Thyroid gland (tissue), 4 donors: Measurements from ENCODE around the gene MATK. TPM values are rescaled to one million over a fixed set of nuclear protein-coding genes. Genes with fewer than 3 reads are reported as not detected.
A peak's percentile ranks its signal among the peaks of the same experiment; 100 is the strongest.

Source experiments
- DNase-seq, 2 donors: peaks; one replicate each; pipeline ENCODE4 v3.0.0-alpha.2; 2019
- H3K27ac ChIP-seq, 3 donors: fragments of 200-600 bp; sonication (generic); 1 replicate in 2 of 3; 2 replicates in 1 of 3; pipeline ENCODE4 v1.5.1; 2016 to 2019; ENCODE audit warnings: mild to moderate bottlenecking in 1 of 3, moderate library complexity in 1 of 3
- H3K27me3 ChIP-seq: fragments of 200-600 bp; sonication (generic); one replicate; pipeline ENCODE4 v1.5.1; 2019
- H3K36me3 ChIP-seq, 2 donors: fragments of 200-600 bp; sonication (generic); one replicate each; pipeline ENCODE4 v1.5.1; 2016 to 2019
- H3K4me1 ChIP-seq, 2 donors: fragments of 200-600 bp; sonication (generic); one replicate each; pipeline ENCODE4 v1.5.1; 2017 to 2019
- H3K4me3 ChIP-seq, 3 donors: fragments of 200-600 bp; sonication (generic); replicated peaks in 1 of 3; 1 replicate in 2 of 3; 2 replicates in 1 of 3; pipeline ENCODE4 v1.5.1; 2016; ENCODE audit warnings: mild to moderate bottlenecking in 1 of 3
- H3K9me3 ChIP-seq: fragments of 200-600 bp; sonication (generic); one replicate; pipeline ENCODE4 v1.5.1; 2017
- CTCF ChIP-seq, 6 experiments: fragments of 200-600 bp in 3 of 6; fragments of 450-650 bp in 3 of 6; sonication (generic) in 3 of 6; IDR thresholded peaks; one replicate each; pipeline ENCODE4 v1.5.1; 2016 to 2019; ENCODE audit warnings: antibody characterized with exemption in 6 of 6, mild to moderate bottlenecking in 2 of 6, inconsistent platforms in 1 of 6, moderate library complexity in 1 of 6
- POLR2A ChIP-seq, 2 donors: fragments of 450-650 bp; IDR thresholded peaks; one replicate each; pipeline ENCODE4 v1.6.1; 2017; ENCODE audit warnings: antibody characterized with exemption in 2 of 2, mild to moderate bottlenecking in 2 of 2, moderate library complexity in 1 of 2
- WGBS, 2 donors: methylation state at CpG; one replicate each; pipeline ENCODE4 v1.1.5; 2017; 5-methylcytosine and 5-hydroxymethylcytosine counted together
- intact Hi-C: fragments of 100-400 bp; cut with DNase I; formaldehyde crosslinking; loops from one replicate; pipeline ENCODE4 v1.15.1; 2023
- total RNA-seq, 4 donors: library from RNA; depleted of rRNA; stranded (reverse); fragments of >200 nt; gene quantifications; one replicate each; pipeline ENCODE4 v1.2.3, GENCODE V29; 2016

The MATK gene
- 10 to 100 TPM in 1 of 4 donors, 1 to 10 TPM in 2, under 1 TPM in 1; 0.93 to 14.7 (median 2.7) TPM for total RNA-seq

GRCh38 chr19:3785938-3786824 is at the start of gene MATK:
MATK (minus strand) TSS chr19:3786381; CDS start chr19:3785135, 1,246 bp downstream.
- 9 to 40% methylated on average over 6 to 29 of the region's 101 CpGs for WGBS, 2 donors
- Histone ChIP-seq H3K4me3 (peak within 1 kb of the TSS in 1 of 3 donors; percentile 14), H3K9me3 (no peaks in the 10 kb centered on the region), H3K36me3 (no peaks in the 10 kb centered on the region), H3K27me3 (no peaks in the 10 kb centered on the region), H3K4me1 (peaks cover 0 to 6% of the 10 kb centered on the region in 2 donors), H3K27ac (no peak within 1 kb of the TSS)
- TF ChIP-seq CTCF (IDR thresholded peaks at IDR 0.05), result no peak
- TF ChIP-seq POLR2A (IDR thresholded peaks at IDR 0.05), result no peak
- intact Hi-C loops, result no loop called here
- no peak for DNase-seq

DNA sequence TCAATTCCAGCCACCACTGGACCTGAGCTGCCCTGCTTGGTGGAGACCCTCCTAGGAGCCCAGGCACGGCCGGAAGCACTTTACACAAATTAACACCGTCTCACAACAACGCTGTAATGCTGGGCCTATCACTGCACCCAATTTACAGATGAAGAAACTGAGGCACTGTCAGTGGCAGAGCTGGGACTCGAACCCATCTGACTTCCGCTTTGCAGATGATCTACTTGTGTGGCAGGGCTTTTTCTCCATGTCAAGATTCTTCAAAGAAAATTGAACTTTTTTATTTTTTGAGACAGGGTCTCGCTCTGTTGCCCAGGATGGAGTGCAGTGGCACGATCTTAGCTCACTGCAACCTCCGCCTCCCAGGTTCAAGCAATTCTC is 48.9 kb upstream of the MATK start:
- Histone ChIP-seq H3K36me3 (no peaks in the 10 kb centered on the region), H3K4me3 (no peak overlapping the region), H3K27me3 (no peaks in the 10 kb centered on the region), H3K9me3 (no peaks in the 10 kb centered on the region), H3K27ac (no peak overlapping the region), H3K4me1 (no peaks in the 10 kb centered on the region)
- TF ChIP-seq POLR2A (IDR thresholded peaks at IDR 0.05) (no peak), CTCF (IDR thresholded peaks at IDR 0.05) (no peak)
- WGBS, 2 donors, result 77 to 78% methylated on average over 9 of the region's 9 CpGs
- intact Hi-C loops, result no loop called here
- DNase-seq, result no peak

GRCh38 chr19:3834349-3835054 is 48.3 kb upstream of the MATK start:
- TF ChIP-seq CTCF (IDR thresholded peaks at IDR 0.05) (no peak), POLR2A (IDR thresholded peaks at IDR 0.05) (no peak)
- WGBS, 2 donors, result 88 to 89% methylated on average over 29 to 35 of the region's 35 CpGs
- no peaks in the 10 kb centered on the region for H3K4me1 ChIP-seq
- no peaks in the 10 kb centered on the region for H3K36me3 ChIP-seq
- intact Hi-C loops, result no loop called here
- no peaks in the 10 kb centered on the region for H3K27me3 ChIP-seq
- H3K27ac ChIP-seq, result no peak overlapping the region
- no peak for DNase-seq
- H3K9me3 ChIP-seq, result no peaks in the 10 kb centered on the region
- no peak overlapping the region for H3K4me3 ChIP-seq

DNA sequence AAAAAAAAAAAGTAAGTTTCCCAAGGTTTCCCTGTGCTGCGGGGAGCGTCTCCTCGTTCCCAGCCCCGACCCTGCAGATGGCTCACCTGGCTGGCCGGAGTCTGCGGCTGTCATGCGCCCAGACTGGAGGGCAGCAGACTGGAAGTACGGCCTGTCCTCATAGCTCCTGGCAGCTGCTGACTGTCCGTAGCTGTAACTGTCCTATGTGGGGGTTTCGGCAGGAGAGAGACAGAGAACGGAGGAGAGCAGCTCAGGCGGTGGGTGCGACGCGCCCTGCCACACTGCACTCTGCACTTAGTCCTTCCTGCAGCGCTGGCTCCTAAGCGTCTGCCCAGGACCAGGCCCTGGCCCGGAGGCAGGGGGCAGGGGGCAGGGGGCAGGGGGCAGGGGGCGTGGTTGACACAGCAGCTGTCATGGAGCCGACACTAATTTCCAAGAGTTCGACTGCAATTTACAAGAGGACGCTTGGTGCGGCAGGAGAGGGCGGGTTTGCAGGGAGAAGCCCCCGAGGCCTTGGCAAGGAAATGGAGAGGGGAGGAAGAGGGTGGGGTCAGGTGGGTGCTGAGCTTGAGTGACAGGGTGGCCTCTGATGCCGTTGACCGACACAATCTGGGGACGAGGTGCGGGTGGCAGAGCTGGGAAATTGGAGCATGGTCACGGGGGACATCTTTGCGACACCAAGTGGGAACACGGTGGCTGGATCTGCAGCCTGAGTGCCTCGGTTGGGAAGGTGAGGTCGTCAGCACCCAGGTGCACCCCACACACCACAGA is 47.6 kb upstream of the MATK start:
- Histone ChIP-seq H3K4me1 (no peaks in the 10 kb centered on the region), H3K27ac (no peak overlapping the region), H3K36me3 (no peaks in the 10 kb centered on the region), H3K9me3 (no peaks in the 10 kb centered on the region), H3K4me3 (no peak overlapping the region), H3K27me3 (no peaks in the 10 kb centered on the region)
- no peak for TF ChIP-seq CTCF (IDR thresholded peaks at IDR 0.05)
- no peak for TF ChIP-seq POLR2A (IDR thresholded peaks at IDR 0.05)
- intact Hi-C loops, result no loop called here
- no peak for DNase-seq
- 58 to 65% methylated on average over 26 to 30 of the region's 34 CpGs for WGBS, 2 donors
